IMR-90 (cell line): ENCODE data around the gene UVSSA. TPM values are rescaled to one million over a fixed set of nuclear protein-coding genes. Genes with fewer than 3 reads are reported as not detected.

Source experiments
- ATAC-seq: fragments of 200-7000 bp; cut with Tn5 transposase; 2 replicates; pipeline ENCODE4 v1.9.1; 2020; ENCODE audit warnings: low read depth, mild to moderate bottlenecking, moderate library complexity
- BruUV-seq: library from RNA; stranded (reverse); fragments of 400-500 nt; replicated peaks from 2 replicates; lab custom pipeline; 2021; lab: Mats Ljungman, UMichigan
- CTCF ChIA-PET: fragments of 300-600 bp; formaldehyde crosslinking; extraction: SDS; loops from one replicate; lab custom pipeline; 2021; ENCODE audit warnings: antibody characterized with exemption; lab: Yijun Ruan, JAX
- POLR2A ChIA-PET: fragments of 300-600 bp; sonication (Branson Sonifier 250); formaldehyde crosslinking; loops from one replicate; lab custom pipeline; 2022; ENCODE audit warnings: antibody characterized with exemption; ENCODE audit not compliant: unreplicated experiment; lab: Charles Lee
- DNase-seq: peaks from one replicate; pipeline ENCODE4 v3.0.0; 2013
- H2AFZ ChIP-seq: replicated peaks from 2 replicates; pipeline ENCODE3; 2013; ENCODE audit warnings: low read length, mild to moderate bottlenecking; ENCODE audit not compliant: poor library complexity
- H2AK5ac ChIP-seq: 2 replicates; pipeline ENCODE4 v1.6.1; 2013; ENCODE audit warnings: low read depth, low read length, inconsistent platforms
- H2AK9ac ChIP-seq: replicated peaks from 2 replicates; pipeline ENCODE3; 2013; ENCODE audit warnings: mild to moderate bottlenecking, low read depth, low read length, moderate library complexity; ENCODE audit not compliant: poor library complexity
- H2BK120ac ChIP-seq: 2 replicates; pipeline ENCODE4 v1.6.1; 2013; ENCODE audit warnings: low read depth, low read length, inconsistent platforms
- H2BK15ac ChIP-seq: 3 replicates; pipeline ENCODE4 v1.6.1; 2013; ENCODE audit warnings: low read depth, low read length, inconsistent platforms
- H2BK20ac ChIP-seq: 2 replicates; pipeline ENCODE4 v1.6.1; 2013; ENCODE audit warnings: low read depth, mild to moderate bottlenecking, inconsistent platforms, low read length, moderate library complexity
- H2BK5ac ChIP-seq: 2 replicates; pipeline ENCODE4 v1.6.1; 2013; ENCODE audit warnings: mild to moderate bottlenecking, low read depth, low read length, inconsistent platforms; ENCODE audit not compliant: poor library complexity, severe bottlenecking
- H3K14ac ChIP-seq: replicated peaks from 2 replicates; pipeline ENCODE4 v1.6.1; 2013; ENCODE audit warnings: low read depth, low read length, inconsistent platforms
- H3K18ac ChIP-seq: 2 replicates; pipeline ENCODE4 v1.6.1; 2013; ENCODE audit warnings: low read depth, low read length, control low read depth
- H3K23ac ChIP-seq: 2 replicates; pipeline ENCODE4 v1.6.1; 2013; ENCODE audit warnings: low read depth, low read length, inconsistent platforms
- H3K27ac ChIP-seq: 2 replicates; pipeline ENCODE4 v1.5.1; 2013; ENCODE audit warnings: mild to moderate bottlenecking, control low read depth, low read length; ENCODE audit not compliant: insufficient read depth
- H3K27me3 ChIP-seq: 2 replicates; pipeline ENCODE4 v1.6.1; 2013; ENCODE audit warnings: low read length; ENCODE audit not compliant: control insufficient read depth, insufficient read depth
- H3K36me3 ChIP-seq: 2 replicates; pipeline ENCODE4 v1.6.1; 2013; ENCODE audit warnings: low read length, mixed read lengths; ENCODE audit not compliant: control insufficient read depth, insufficient read depth
- H3K4ac ChIP-seq: 2 replicates; pipeline ENCODE4 v1.6.1; 2013; ENCODE audit warnings: low read depth, low read length, inconsistent platforms
- H3K4me1 ChIP-seq: 2 replicates; pipeline ENCODE4 v1.6.1; 2013; ENCODE audit warnings: low read length, mixed read lengths; ENCODE audit not compliant: control insufficient read depth, insufficient read depth
- H3K4me2 ChIP-seq: 2 replicates; pipeline ENCODE4 v1.6.1; 2013; ENCODE audit warnings: low read depth, mild to moderate bottlenecking, control low read depth, low read length, moderate library complexity
- H3K4me3 ChIP-seq: 2 replicates; pipeline ENCODE4 v1.5.1; 2013; ENCODE audit warnings: low read depth, mild to moderate bottlenecking, control low read depth, low read length, moderate library complexity; ENCODE audit not compliant: insufficient read depth
- H3K56ac ChIP-seq: 2 replicates; pipeline ENCODE4 v1.6.1; 2013; ENCODE audit warnings: low read length, inconsistent platforms; ENCODE audit not compliant: insufficient read depth; ENCODE audit errors: extremely low read depth
- H3K79me1 ChIP-seq, 2 experiments: 2 replicates each; pipeline ENCODE4 v1.6.1; 2013; ENCODE audit warnings: low read length in 2 of 2, inconsistent platforms in 1 of 2, low read depth in 1 of 2
- H3K9ac ChIP-seq: 2 replicates; pipeline ENCODE4 v1.6.1; 2013; ENCODE audit warnings: low read depth, low read length, control low read depth
- H3K9me1 ChIP-seq: 2 replicates; pipeline ENCODE4 v1.6.1; 2013; ENCODE audit warnings: low read length, inconsistent platforms; ENCODE audit not compliant: insufficient read depth
- H3K9me3 ChIP-seq: 2 replicates; pipeline ENCODE4 v1.6.1; 2013; ENCODE audit warnings: low read length; ENCODE audit not compliant: control insufficient read depth, insufficient read depth
- H4K20me1 ChIP-seq: 2 replicates; pipeline ENCODE4 v1.6.1; 2013; ENCODE audit warnings: low read length, inconsistent platforms; ENCODE audit not compliant: insufficient read depth
- H4K5ac ChIP-seq: 2 replicates; pipeline ENCODE4 v1.6.1; 2013; ENCODE audit warnings: mild to moderate bottlenecking, low read depth, low read length, control low read depth
- H4K8ac ChIP-seq, 2 experiments: 2 replicates each; pipeline ENCODE4 v1.6.1; 2013; ENCODE audit warnings: low read depth in 2 of 2, low read length in 2 of 2, control low read depth in 1 of 2, inconsistent platforms in 1 of 2
- H4K91ac ChIP-seq: 2 replicates; pipeline ENCODE4 v1.6.1; 2013; ENCODE audit warnings: low read depth, low read length, inconsistent platforms; ENCODE audit not compliant: insufficient read depth
- BHLHE40 ChIP-seq: fragments of 150-350 bp; IDR thresholded peaks from 2 replicates; pipeline ENCODE4 v1.6.1; 2016; ENCODE audit warnings: mild to moderate bottlenecking, low read depth, low read length
- CEBPB ChIP-seq: IDR thresholded peaks from 2 replicates; pipeline ENCODE4 v1.6.1; 2012; ENCODE audit warnings: low read depth, low read length, improper control_type of control experiment
- CHD1 ChIP-seq: IDR thresholded peaks from 2 replicates; pipeline ENCODE4 v1.6.1; 2012; ENCODE audit warnings: low read depth, low read length, improper control_type of control experiment
- CTCF ChIP-seq: conservative IDR thresholded peaks from 2 replicates; pipeline ENCODE4 v1.5.1; 2012; ENCODE audit warnings: mild to moderate bottlenecking, low read depth, low read length, improper control_type of control experiment
- ELK1 ChIP-seq: fragments of 150-350 bp; IDR thresholded peaks from 2 replicates; pipeline ENCODE4 v1.6.1; 2016; ENCODE audit warnings: low read depth, mild to moderate bottlenecking, low read length, moderate library complexity, borderline replicate concordance
- FOS ChIP-seq: fragments of 150-350 bp; IDR thresholded peaks from 2 replicates; pipeline ENCODE4 v1.6.1; 2016; ENCODE audit warnings: low read depth, low read length
- MAFK ChIP-seq: IDR thresholded peaks from 2 replicates; pipeline ENCODE4 v1.6.1; 2012; ENCODE audit warnings: low read depth, low read length, improper control_type of control experiment
- MAZ ChIP-seq: IDR thresholded peaks from 2 replicates; pipeline ENCODE4 v1.6.1; 2012; ENCODE audit warnings: low read depth, mild to moderate bottlenecking, low read length, improper control_type of control experiment, moderate library complexity, borderline replicate concordance
- MXI1 ChIP-seq: IDR thresholded peaks from 2 replicates; pipeline ENCODE4 v1.6.1; 2012; ENCODE audit warnings: low read depth, mild to moderate bottlenecking, low read length, moderate library complexity, borderline replicate concordance
- NFE2L2 ChIP-seq: fragments of 150-350 bp; IDR thresholded peaks from 2 replicates; pipeline ENCODE4 v1.6.1; 2016; ENCODE audit warnings: low read depth, mild to moderate bottlenecking, low read length
- POLR2A ChIP-seq: IDR thresholded peaks from 2 replicates; pipeline ENCODE4 v1.6.1; 2012; ENCODE audit warnings: mild to moderate bottlenecking, low read depth, low read length
- RAD21 ChIP-seq: IDR thresholded peaks from 2 replicates; pipeline ENCODE4 v1.6.1; 2012; ENCODE audit warnings: low read length, improper control_type of control experiment
- RCOR1 ChIP-seq: IDR thresholded peaks from 2 replicates; pipeline ENCODE4 v1.6.1; 2012; ENCODE audit warnings: mild to moderate bottlenecking, low read length, improper control_type of control experiment; ENCODE audit not compliant: insufficient replicate concordance
- RFX5 ChIP-seq: IDR thresholded peaks from 2 replicates; pipeline ENCODE4 v1.8.0; 2012; ENCODE audit warnings: low read depth, mild to moderate bottlenecking, low read length, moderate library complexity
- SMC3 ChIP-seq: fragments of 150-350 bp; IDR thresholded peaks from 2 replicates; pipeline ENCODE4 v1.6.1; 2016; ENCODE audit warnings: low read depth, mild to moderate bottlenecking, antibody characterized with exemption, low read length, moderate library complexity
- USF2 ChIP-seq: fragments of 150-350 bp; IDR thresholded peaks from 2 replicates; pipeline ENCODE4 v1.6.1; 2017; ENCODE audit warnings: mild to moderate bottlenecking, antibody characterized with exemption, low read length, low read depth
- WGBS, 2 experiments: methylation state at CpG; one replicate each; pipeline versions ENCODE4 v1.1.5 to v1.1.7; 2013; ENCODE audit warnings: missing lambda C conversion rate in 2 of 2; ENCODE audit not compliant: insufficient read length in 1 of 2; ENCODE audit errors: extremely low coverage in 2 of 2; 5-methylcytosine and 5-hydroxymethylcytosine counted together
- dilution Hi-C: fragments of 300-500 bp; cut with HindIII; formaldehyde crosslinking; loops from one replicate; pipeline ENCODE4 v1.14.3; 2018; ENCODE audit warnings: low sequenced_read_pairs; ENCODE audit not compliant: unreplicated experiment
- in situ Hi-C: fragments of 300-500 bp; cut with MboI; formaldehyde crosslinking; loops from 3 replicates; pipeline ENCODE4 v1.14.3; 2019; ENCODE audit warnings: low sequenced_read_pairs, inconsistent platforms, mixed read lengths
- intact Hi-C: fragments of 100-400 bp; cut with micrococcal nuclease; formaldehyde crosslinking; loops from 2 replicates; pipeline ENCODE4 v1.10.0; 2022
- polyA plus RNA-seq, 3 experiments: library from polyadenylated mRNA; depleted of rRNA; stranded (reverse); fragments of >200 nt; gene quantifications; 2 replicates each; pipeline ENCODE4 v1.2.3, GENCODE V29; 2012; ENCODE audit warnings: low replicate concordance in 1 of 3
- total RNA-seq: library from RNA; depleted of rRNA; stranded (reverse); fragments of >200 nt; gene quantifications from 2 replicates; pipeline ENCODE4 v1.2.3, GENCODE V29; 2012

The UVSSA gene
- total and polyA plus RNA-seq, 2 of the 4 experiments (the other 2 are of a cell fraction), result 1.4 to 8.4 TPM

GRCh38 chr4:1379351-1379781 lies 32.4 kb downstream of the UVSSA start:
- Histone ChIP-seq H2AFZ (no peak overlapping the region), H2AK5ac (no peak overlapping the region), H2BK20ac (no peak overlapping the region), H3K56ac (no peak overlapping the region), H2BK15ac (no peak overlapping the region), H3K27me3 (no peaks in the 10 kb centered on the region), H3K14ac (no peak overlapping the region), H3K23ac (no peak overlapping the region), H3K9me3 (no peaks in the 10 kb centered on the region), H2BK120ac (no peak overlapping the region), H3K4me2 (no peak overlapping the region), H3K4me1 (no peaks in the 10 kb centered on the region), H3K4ac (no peak overlapping the region), H2BK5ac (no peak overlapping the region), H3K9ac (no peak overlapping the region), H3K27ac (no peak overlapping the region), H3K18ac (no peak overlapping the region), H3K9me1 (no peaks in the 10 kb centered on the region), H4K20me1 (no peaks in the 10 kb centered on the region), H3K36me3 (peaks cover 23% of the 10 kb centered on the region), H3K4me3 (no peak overlapping the region), H4K8ac (no peak overlapping the region), H4K5ac (no peak overlapping the region), H3K79me1 (no peaks in the 10 kb centered on the region), H2AK9ac (no peak overlapping the region), H4K91ac (no peak overlapping the region)
- BruUV-seq, result no TSS peak
- dilution Hi-C loops (no loop called here), in situ Hi-C loops (no loop called here), intact Hi-C loops (no loop called here)
- ATAC-seq (no peak), DNase-seq (no peak)
- POLR2A ChIA-PET, result no interaction called here
- 94% methylated on average over 14 of the region's 27 CpGs; no CpG with 5 or more reads in 1 of the 2 experiments for WGBS, 2 experiments
- TF ChIP-seq CTCF (no peak), CEBPB (no peak), SMC3 (no peak), BHLHE40 (no peak), CHD1 (no peak), MXI1 (no peak), ELK1 (no peak), USF2 (no peak), MAFK (no peak), RFX5 (no peak), POLR2A (no peak), MAZ (no peak), RAD21 (no peak), NFE2L2 (no peak), FOS (no peak), RCOR1 (no peak)
- CTCF ChIA-PET, result no interaction called here
